Measurements from ENCODE around the gene ARMC12. TPM values are rescaled to one million over a fixed set of nuclear protein-coding genes. Genes with fewer than 3 reads are reported as not detected.

The ARMC12 gene
- polyA plus RNA-seq, 6 donors from 2014 or later: 0.30 to 2.2 (median 0.77) TPM; not detected in 2

GRCh38 chr6:35777356-35778102 is 40.7 kb downstream of the ARMC12 start:
- Mint-ChIP-seq H3K4me3 (peak overlapping the region; percentile 51 to 88 (median 76)), H3K36me3 (no peaks in the 10 kb centered on the region), H3K9me3 (no peaks in the 10 kb centered on the region), H3K27ac (peak overlapping the region in 1 of 6 donors; percentile 87), H3K4me1 (peaks cover 9 to 19% (median 19%) of the 10 kb centered on the region in 3 donors), H3K27me3 (peaks cover 4 to 39% (median 27%) of the 10 kb centered on the region in 3 donors)
- ATAC-seq (ENCODE audit: low read depth in 2 of 2) (no peak), DNase-seq (no peak)

GRCh38 chr6:35778437-35778836 is 41.6 kb downstream of the ARMC12 start:
- H3K27ac Mint-ChIP-seq: peak overlapping the region in 1 of 6 donors; percentile 47
- H3K9me3 Mint-ChIP-seq: no peaks in the 10 kb centered on the region
- peak overlapping the region in 2 of 8 donors; percentile 42 to 51 for H3K4me3 Mint-ChIP-seq
- no peak for DNase-seq
- H3K27me3 Mint-ChIP-seq: peaks cover 7 to 39% (median 28%) of the 10 kb centered on the region in 3 donors
- ATAC-seq (ENCODE audit: low read depth in 2 of 2): no peak
- no peaks in the 10 kb centered on the region for H3K36me3 Mint-ChIP-seq
- H3K4me1 Mint-ChIP-seq: peaks cover 9 to 19% (median 19%) of the 10 kb centered on the region in 3 donors

GRCh38 chr6:35780719-35781118 is 43.9 kb downstream of the ARMC12 start, which contains the start of gene CLPSL1:
Gene CLPSL1 (plus strand): TSS chr6:35781019. CDS start chr6:35781111, 92 bp downstream.
- Mint-ChIP-seq H3K9me3 (no peaks in the 10 kb centered on the region), H3K4me3 (peak within 1 kb of the TSS in 1 of 8 donors; percentile 45), H3K27ac (peak within 1 kb of the TSS in 1 of 6 donors; percentile 56), H3K4me1 (peaks cover 9 to 16% (median 14%) of the 10 kb centered on the region in 3 donors), H3K27me3 (peaks cover 20 to 56% (median 42%) of the 10 kb centered on the region in 3 donors), H3K36me3 (no peaks in the 10 kb centered on the region)
- ATAC-seq (ENCODE audit: low read depth in 2 of 2) (no peak), DNase-seq (no peak)

GRCh38 chr6:35781290-35781689 is 44.5 kb downstream of the ARMC12 start:
- H3K4me1 Mint-ChIP-seq: peaks cover 9 to 13% (median 10%) of the 10 kb centered on the region in 3 donors
- H3K27me3 Mint-ChIP-seq: peaks cover 20 to 59% (median 42%) of the 10 kb centered on the region in 3 donors

GRCh38 chr6:35782424-35782823 is 45.6 kb downstream of the ARMC12 start:
- peaks cover 3 to 5% (median 4%) of the 10 kb centered on the region in 3 donors for H3K4me1 Mint-ChIP-seq
- no peak overlapping the region for H3K27ac Mint-ChIP-seq
- H3K9me3 Mint-ChIP-seq: no peaks in the 10 kb centered on the region
- H3K4me3 Mint-ChIP-seq: no peak overlapping the region
- peaks cover 27 to 67% (median 46%) of the 10 kb centered on the region in 3 donors for H3K27me3 Mint-ChIP-seq
- no peaks in the 10 kb centered on the region for H3K36me3 Mint-ChIP-seq
- DNase-seq (no peak), ATAC-seq (ENCODE audit: low read depth in 2 of 2) (no peak)

More at GRCh38 chr6:35781290-35781689, 44.5 kb downstream of the ARMC12 start:
- Mint-ChIP-seq H3K4me3 (no peak overlapping the region), H3K36me3 (no peaks in the 10 kb centered on the region), H3K27ac (no peak overlapping the region), H3K9me3 (no peaks in the 10 kb centered on the region)
- DNase-seq (no peak), ATAC-seq (ENCODE audit: low read depth in 2 of 2) (no peak)

GRCh38 chr6:35784200-35784599 is 47.4 kb downstream of the ARMC12 start:
- H3K9me3 Mint-ChIP-seq: no peaks in the 10 kb centered on the region
- H3K36me3 Mint-ChIP-seq: no peaks in the 10 kb centered on the region
- no peaks in the 10 kb centered on the region for H3K4me1 Mint-ChIP-seq
- H3K27me3 Mint-ChIP-seq: peaks cover 42 to 71% (median 56%) of the 10 kb centered on the region in 3 donors
- no peak for ATAC-seq (ENCODE audit: low read depth in 2 of 2)
- no peak overlapping the region for H3K27ac Mint-ChIP-seq
- DNase-seq: no peak
- H3K4me3 Mint-ChIP-seq: no peak overlapping the region

- Mint-ChIP-seq H3K4me3 (no peak overlapping the region), H3K9me3 (no peaks in the 10 kb centered on the region), H3K27ac (no peak overlapping the region), H3K27me3 (peaks cover 48 to 68% (median 52%) of the 10 kb centered on the region in 3 donors), H3K4me1 (no peaks in the 10 kb centered on the region), H3K36me3 (no peaks in the 10 kb centered on the region)
- no peak for DNase-seq
- ATAC-seq (ENCODE audit: low read depth in 2 of 2): no peak
Observed at GRCh38 chr6:35786272-35786671, 49.4 kb downstream of the ARMC12 start.

- Mint-ChIP-seq H3K36me3 (no peaks in the 10 kb centered on the region), H3K4me1 (no peaks in the 10 kb centered on the region), H3K9me3 (no peaks in the 10 kb centered on the region), H3K4me3 (peak overlapping the region in 1 of 8 donors; percentile 53), H3K27me3 (peaks cover 45 to 64% (median 46%) of the 10 kb centered on the region in 3 donors), H3K27ac (no peak overlapping the region)
- DNase-seq: no peak
- ATAC-seq (ENCODE audit: low read depth in 2 of 2): no peak
Observed at GRCh38 chr6:35786810-35787209, 50.0 kb downstream of the ARMC12 start.

- Mint-ChIP-seq H3K9me3 (no peaks in the 10 kb centered on the region), H3K36me3 (no peaks in the 10 kb centered on the region), H3K27me3 (peaks cover 39 to 59% (median 45%) of the 10 kb centered on the region in 3 donors), H3K4me1 (no peaks in the 10 kb centered on the region), H3K4me3 (no peak overlapping the region), H3K27ac (no peak overlapping the region)
- ATAC-seq (ENCODE audit: low read depth in 2 of 2) (no peak), DNase-seq (no peak)
Observed at GRCh38 chr6:35787266-35788218, 50.7 kb downstream of the ARMC12 start.

GRCh38 chr6:35788423-35788982 is 51.7 kb downstream of the ARMC12 start:
- H3K36me3 Mint-ChIP-seq: no peaks in the 10 kb centered on the region
- ATAC-seq (ENCODE audit: low read depth in 2 of 2): no peak
- peak overlapping the region in 1 of 8 donors; percentile 1 for H3K4me3 Mint-ChIP-seq
- H3K9me3 Mint-ChIP-seq: no peaks in the 10 kb centered on the region
- H3K27me3 Mint-ChIP-seq: peaks cover 38 to 66% (median 47%) of the 10 kb centered on the region in 3 donors
- H3K27ac Mint-ChIP-seq: peak overlapping the region in 1 of 6 donors; percentile 4
- no peak for DNase-seq
- H3K4me1 Mint-ChIP-seq: no peaks in the 10 kb centered on the region

- H3K36me3 Mint-ChIP-seq: no peaks in the 10 kb centered on the region
- no peak overlapping the region for H3K4me3 Mint-ChIP-seq
- no peaks in the 10 kb centered on the region for H3K9me3 Mint-ChIP-seq
- H3K4me1 Mint-ChIP-seq: no peaks in the 10 kb centered on the region
- ATAC-seq (ENCODE audit: low read depth in 2 of 2) (no peak), DNase-seq (no peak)
- no peak overlapping the region for H3K27ac Mint-ChIP-seq
- H3K27me3 Mint-ChIP-seq: peaks cover 29 to 57% (median 44%) of the 10 kb centered on the region in 3 donors
Observed at GRCh38 chr6:35790683-35791082, 53.9 kb downstream of the ARMC12 start.

- H3K36me3 Mint-ChIP-seq: no peaks in the 10 kb centered on the region
- H3K27ac Mint-ChIP-seq: peak overlapping the region in 2 of 6 donors; percentile 16 to 30
- peaks cover 18 to 30% (median 21%) of the 10 kb centered on the region in 3 donors for H3K27me3 Mint-ChIP-seq
- ATAC-seq (ENCODE audit: low read depth in 2 of 2): no peak
- H3K9me3 Mint-ChIP-seq: no peaks in the 10 kb centered on the region
- H3K4me3 Mint-ChIP-seq: no peak overlapping the region
- H3K4me1 Mint-ChIP-seq: no peaks in the 10 kb centered on the region
- DNase-seq: no peak
Observed at GRCh38 chr6:35794536-35795452, 58.0 kb downstream of the ARMC12 start.

Measured in naive B cell (primary cell).